ENCODE data around the gene SSBP3.

DNA sequence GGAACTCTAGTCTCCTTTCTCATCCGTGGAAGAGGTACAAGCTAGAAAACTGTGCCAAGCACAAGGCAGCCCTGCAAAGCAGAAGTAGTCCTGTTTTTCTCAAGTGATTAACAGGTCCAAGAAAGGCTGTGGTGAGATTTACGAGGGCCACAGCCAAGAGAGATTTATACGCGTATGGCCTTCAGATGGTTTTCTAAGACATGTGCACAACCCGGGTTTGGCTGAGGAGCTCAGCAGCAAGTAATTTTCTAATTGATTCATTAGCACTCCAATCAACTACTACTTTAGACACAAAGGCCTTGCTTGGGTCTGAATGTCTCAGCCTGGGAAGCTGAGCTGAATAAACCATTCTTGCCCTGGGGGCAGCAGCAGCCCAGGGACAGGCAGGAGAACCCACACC is 55.8 kb downstream of the SSBP3 start:
- no peak for TF ChIP-seq EZH2 (IDR thresholded peaks at IDR 0.05; ENCODE audit: insufficient read depth, poor library complexity, severe bottlenecking)
- TF ChIP-seq EZH2phosphoT487 (IDR thresholded peaks at IDR 0.05; ENCODE audit: insufficient read depth, low read depth): no peak
